ENCODE data around the gene GRHL3.

Gene GRHL3

GRCh38 chr1:24298606-24299005, 20.6 kb upstream of the GRHL3 start:
- TF ChIP-seq CTCF (IDR thresholded peaks at IDR 0.05; ENCODE audit: insufficient read depth, missing control alignments) = no peak
- no peak for FAIRE-seq
- no peak for DNase-seq (ENCODE audit: insufficient read length, low spot score)

GRCh38 chr1:24299901-24300300, 19.3 kb upstream of the GRHL3 start:
- DNase-seq (ENCODE audit: insufficient read length, low spot score) (no peak), FAIRE-seq (no peak)
- no peak for TF ChIP-seq CTCF (IDR thresholded peaks at IDR 0.05; ENCODE audit: insufficient read depth, missing control alignments)

- no peak for FAIRE-seq
- DNase-seq (ENCODE audit: insufficient read length, low spot score) = no peak
- TF ChIP-seq CTCF (IDR thresholded peaks at IDR 0.05; ENCODE audit: insufficient read depth, missing control alignments) = no peak
Measured at GRCh38 chr1:24300971-24301784, 18.0 kb upstream of the GRHL3 start.

- FAIRE-seq (no peak), DNase-seq (ENCODE audit: insufficient read length, low spot score) (no peak)
- no peak for TF ChIP-seq CTCF (IDR thresholded peaks at IDR 0.05; ENCODE audit: insufficient read depth, missing control alignments)
Measured at GRCh38 chr1:24301785-24302175, 17.4 kb upstream of the GRHL3 start.

- DNase-seq (ENCODE audit: insufficient read length, low spot score) (no peak), FAIRE-seq (no peak)
- TF ChIP-seq CTCF (IDR thresholded peaks at IDR 0.05; ENCODE audit: insufficient read depth, missing control alignments) = no peak
Measured at GRCh38 chr1:24302209-24302611, 16.9 kb upstream of the GRHL3 start.

GRCh38 chr1:24303600-24303999, 15.6 kb upstream of the GRHL3 start:
- FAIRE-seq = no peak
- TF ChIP-seq CTCF (IDR thresholded peaks at IDR 0.05; ENCODE audit: insufficient read depth, missing control alignments) = no peak
- no peak for DNase-seq (ENCODE audit: insufficient read length, low spot score)

- no peak for FAIRE-seq
- no peak for DNase-seq (ENCODE audit: insufficient read length, low spot score)
- TF ChIP-seq CTCF (IDR thresholded peaks at IDR 0.05; ENCODE audit: insufficient read depth, missing control alignments) = no peak
Measured at GRCh38 chr1:24304763-24305162, 14.4 kb upstream of the GRHL3 start.

Data from D721Med (cell line).